A673 (cell line): Measurements from ENCODE around the gene NEUROD1. TPM values are rescaled to one million over a fixed set of nuclear protein-coding genes. Genes with fewer than 3 reads are reported as not detected.

Source experiments
- BruUV-seq: library from RNA; stranded (reverse); fragments of 400-500 nt; replicated peaks from 2 replicates; lab custom pipeline; 2021; lab: Mats Ljungman, UMichigan
- CTCF ChIA-PET: fragments of 300-600 bp; sonication (Branson Sonifier 250); formaldehyde crosslinking; loops from one replicate; lab custom pipeline; 2022; ENCODE audit warnings: antibody characterized with exemption; lab: Charles Lee
- POLR2A ChIA-PET: fragments of 300-600 bp; sonication (Branson Sonifier 250); formaldehyde crosslinking; loops from one replicate; lab custom pipeline; 2022; ENCODE audit warnings: antibody characterized with exemption; ENCODE audit not compliant: low non-redundant PET; lab: Charles Lee
- DNase-seq: peaks from one replicate; pipeline ENCODE4 v3.0.0-alpha.2; 2015; ENCODE audit warnings: low spot score
- H3K27ac ChIP-seq: fragments of 200-600 bp; sonication (generic); 2 replicates; pipeline ENCODE4 v1.5.1; 2016; ENCODE audit warnings: mixed run types, low read depth, mild to moderate bottlenecking, mixed read lengths, antibody characterized with exemption, low read length; ENCODE audit not compliant: poor library complexity, severe bottlenecking
- H3K27me3 ChIP-seq: fragments of 200-600 bp; sonication (generic); replicated peaks from 2 replicates; pipeline ENCODE4 v1.6.1; 2017; ENCODE audit warnings: mixed run types, low read depth, mild to moderate bottlenecking, mixed read lengths, antibody characterized with exemption, low read length; ENCODE audit not compliant: insufficient read depth, poor library complexity
- H3K36me3 ChIP-seq: fragments of 200-600 bp; sonication (generic); 2 replicates; pipeline ENCODE4 v1.6.1; 2016; ENCODE audit warnings: mixed run types, mild to moderate bottlenecking, mixed read lengths, antibody characterized with exemption, low read length; ENCODE audit not compliant: insufficient read depth, poor library complexity, severe bottlenecking
- H3K4me1 ChIP-seq: fragments of 200-600 bp; sonication (generic); 2 replicates; pipeline ENCODE4 v1.6.1; 2017; ENCODE audit warnings: mixed run types, mild to moderate bottlenecking, mixed read lengths, antibody characterized with exemption, low read length; ENCODE audit not compliant: insufficient read depth, poor library complexity, severe bottlenecking
- H3K4me3 ChIP-seq: fragments of 200-600 bp; sonication (generic); 2 replicates; pipeline ENCODE4 v1.5.1; 2016; ENCODE audit warnings: low read depth, mixed run types, mild to moderate bottlenecking, mixed read lengths, low read length; ENCODE audit not compliant: poor library complexity, severe bottlenecking
- H3K9me3 ChIP-seq: fragments of 200-600 bp; sonication (generic); 2 replicates; pipeline ENCODE4 v1.6.1; 2016; ENCODE audit warnings: mixed run types, low read depth, mild to moderate bottlenecking, mixed read lengths, antibody characterized with exemption, low read length; ENCODE audit not compliant: poor library complexity, severe bottlenecking
- EZH2 ChIP-seq: fragments of 200-600 bp; sonication (generic); IDR thresholded peaks from 2 replicates; pipeline ENCODE4 v1.6.1; 2017; ENCODE audit warnings: borderline replicate concordance, low read depth, mild to moderate bottlenecking, mixed read lengths, antibody characterized with exemption, low read length; ENCODE audit not compliant: poor library complexity, severe bottlenecking
- intact Hi-C: fragments of 100-400 bp; cut with micrococcal nuclease; formaldehyde crosslinking; loops from one replicate; pipeline ENCODE4 v1.10.0; 2022; ENCODE audit not compliant: unreplicated experiment
- total RNA-seq: library from RNA; stranded (reverse); gene quantifications from 2 replicates; pipeline ENCODE4 v1.2.3, GENCODE V29; 2021
- TF ChIP-seq, protein P1 (sequence below): fragments of 300-800, 200-600 bp; sonication (generic); conservative IDR thresholded peaks from 2 replicates; pipeline ENCODE4 v1.5.1; 2017; ENCODE audit warnings: low read depth, mild to moderate bottlenecking, antibody characterized with exemption, low read length, moderate library complexity, mixed read lengths

The NEUROD1 gene
- total RNA-seq, 1 experiment from 2014 or later, result not detected

DNA sequence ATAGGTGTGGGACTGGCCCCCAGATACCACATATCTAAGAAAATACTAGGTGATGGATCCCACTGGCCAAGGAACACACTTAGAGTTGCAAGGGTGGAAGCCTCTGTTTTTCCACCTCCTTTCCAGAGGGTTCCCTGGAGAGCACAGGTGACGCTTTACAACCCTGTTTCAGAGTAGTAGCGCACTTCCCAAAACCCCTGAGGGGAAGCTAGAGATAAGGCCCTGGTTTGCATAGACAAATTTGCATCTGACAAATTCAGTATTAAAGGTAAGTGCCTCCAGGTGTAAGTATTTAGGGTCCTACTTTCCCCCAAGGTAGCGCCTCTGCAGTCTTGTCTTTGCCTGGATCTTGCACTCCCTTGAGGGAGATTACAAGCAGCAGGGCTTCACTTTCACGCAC lies 22.9 kb downstream of the NEUROD1 start:
- CTCF ChIA-PET, result no interaction called here
- H3K27ac ChIP-seq, result no peak overlapping the region
- no peaks in the 10 kb centered on the region for H3K4me1 ChIP-seq
- TF ChIP-seq, protein P1, sequence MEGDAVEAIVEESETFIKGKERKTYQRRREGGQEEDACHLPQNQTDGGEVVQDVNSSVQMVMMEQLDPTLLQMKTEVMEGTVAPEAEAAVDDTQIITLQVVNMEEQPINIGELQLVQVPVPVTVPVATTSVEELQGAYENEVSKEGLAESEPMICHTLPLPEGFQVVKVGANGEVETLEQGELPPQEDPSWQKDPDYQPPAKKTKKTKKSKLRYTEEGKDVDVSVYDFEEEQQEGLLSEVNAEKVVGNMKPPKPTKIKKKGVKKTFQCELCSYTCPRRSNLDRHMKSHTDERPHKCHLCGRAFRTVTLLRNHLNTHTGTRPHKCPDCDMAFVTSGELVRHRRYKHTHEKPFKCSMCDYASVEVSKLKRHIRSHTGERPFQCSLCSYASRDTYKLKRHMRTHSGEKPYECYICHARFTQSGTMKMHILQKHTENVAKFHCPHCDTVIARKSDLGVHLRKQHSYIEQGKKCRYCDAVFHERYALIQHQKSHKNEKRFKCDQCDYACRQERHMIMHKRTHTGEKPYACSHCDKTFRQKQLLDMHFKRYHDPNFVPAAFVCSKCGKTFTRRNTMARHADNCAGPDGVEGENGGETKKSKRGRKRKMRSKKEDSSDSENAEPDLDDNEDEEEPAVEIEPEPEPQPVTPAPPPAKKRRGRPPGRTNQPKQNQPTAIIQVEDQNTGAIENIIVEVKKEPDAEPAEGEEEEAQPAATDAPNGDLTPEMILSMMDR, result no peak
- TF ChIP-seq EZH2, result no peak
- POLR2A ChIA-PET, result no interaction called here
- DNase-seq, result no peak
- intact Hi-C loops, result no loop called here
- H3K4me3 ChIP-seq, result no peak overlapping the region
- BruUV-seq, result no TSS peak
- H3K27me3 ChIP-seq, result no peaks in the 10 kb centered on the region
- H3K36me3 ChIP-seq, result no peaks in the 10 kb centered on the region
- no peaks in the 10 kb centered on the region for H3K9me3 ChIP-seq

DNA sequence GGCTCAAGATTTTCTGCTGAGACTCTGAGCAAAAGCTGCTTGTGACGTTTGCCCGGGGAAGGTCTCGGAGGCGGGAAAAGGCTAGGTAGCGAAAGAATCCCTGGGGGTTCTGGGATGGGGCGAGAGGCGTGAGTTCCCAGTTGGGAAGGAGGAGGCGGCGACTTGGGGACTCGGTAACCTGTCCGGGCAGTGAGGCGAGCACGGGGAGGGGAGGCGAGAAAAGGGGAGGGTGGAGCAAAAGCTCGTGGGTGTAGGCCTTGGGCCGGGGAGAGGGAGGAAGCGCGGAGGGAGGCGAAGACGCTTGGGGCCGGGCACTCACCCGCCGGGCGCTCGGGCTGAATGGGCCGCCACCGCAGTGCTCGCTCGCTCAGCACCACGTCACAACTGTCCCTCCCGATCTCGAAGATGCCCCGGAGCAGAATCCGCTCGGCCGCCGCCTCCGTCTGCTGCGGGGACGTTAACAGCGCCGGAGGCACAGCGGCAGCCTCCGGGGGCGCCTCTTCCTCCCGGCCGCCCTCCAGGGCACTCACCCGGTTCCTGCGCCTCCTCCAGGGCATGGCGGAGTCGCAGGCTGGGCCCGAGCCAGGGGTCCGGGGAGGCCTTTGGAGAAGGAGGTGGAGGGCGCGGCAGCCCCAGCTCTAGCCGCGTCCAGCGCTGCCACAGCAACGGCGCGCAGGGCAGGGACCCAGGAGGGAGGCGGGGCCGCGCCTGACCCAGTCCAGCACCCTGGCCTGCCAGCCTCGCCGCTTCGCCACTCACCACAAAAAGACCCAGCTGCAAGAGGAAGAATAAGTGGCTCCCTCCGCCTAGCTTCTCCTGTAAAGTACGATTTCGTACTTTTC lies 23.6 kb downstream of the NEUROD1 start, which contains the start of gene CERKL:
TSS of gene CERKL (minus strand) at position 656 of the 842 bp plus-strand sequence. CDS start at position 557, 99 bp downstream.
- Histone ChIP-seq H3K36me3 (no peaks in the 10 kb centered on the region), H3K9me3 (no peaks in the 10 kb centered on the region), H3K27ac (no peak within 1 kb of the TSS), H3K4me1 (no peaks in the 10 kb centered on the region), H3K4me3 (no peak within 1 kb of the TSS), H3K27me3 (no peaks in the 10 kb centered on the region)
- CTCF ChIA-PET, result no interaction called here
- BruUV-seq, result no TSS peak
- TF ChIP-seq, protein P1, result no peak
- TF ChIP-seq EZH2, result no peak
- intact Hi-C loops, result no loop called here
- DNase-seq, result no peak
- POLR2A ChIA-PET, result no interaction called here

DNA sequence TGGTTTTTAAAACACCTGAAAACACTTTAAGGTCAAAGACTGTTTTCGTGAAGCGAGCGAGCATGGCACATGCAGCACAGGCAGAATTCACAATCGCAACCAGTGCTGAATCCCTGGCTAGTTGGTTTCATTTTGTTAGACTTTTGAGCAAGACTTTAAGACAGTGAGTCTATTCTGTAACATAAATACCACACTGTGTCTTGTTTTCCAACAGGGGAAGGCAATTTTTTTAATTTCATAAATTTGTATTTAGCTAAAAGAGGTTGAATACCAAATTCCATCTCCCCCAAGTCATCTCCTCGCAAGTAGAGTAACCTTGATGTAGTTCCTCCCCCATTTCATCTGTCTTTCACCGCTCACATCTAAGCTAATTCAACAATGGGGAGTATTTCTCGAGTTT lies 24.8 kb downstream of the NEUROD1 start:
- CTCF ChIA-PET, result no interaction called here
- intact Hi-C loops, result no loop called here

More for the DNA sequence above, 24.8 kb downstream of the NEUROD1 start:
- Histone ChIP-seq H3K27me3 (no peaks in the 10 kb centered on the region), H3K27ac (no peak overlapping the region), H3K9me3 (no peaks in the 10 kb centered on the region), H3K36me3 (no peaks in the 10 kb centered on the region), H3K4me3 (no peak overlapping the region), H3K4me1 (no peaks in the 10 kb centered on the region)
- DNase-seq, result no peak
- TF ChIP-seq, protein P1, result no peak
- no peak for TF ChIP-seq EZH2
- POLR2A ChIA-PET, result no interaction called here
- BruUV-seq, result no TSS peak
